Caki2 (cell line): Measurements from ENCODE around the gene RSAD1. TPM values are rescaled to one million over a fixed set of nuclear protein-coding genes. Genes with fewer than 3 reads are reported as not detected.

Source experiments
- DNase-seq: peaks from one replicate; pipeline ENCODE4 v3.0.0-alpha.2; 2015; ENCODE audit warnings: low read depth
- in situ Hi-C: cut with HindIII; loops from 2 replicates; pipeline ENCODE4 v1.10.0; 2016; ENCODE audit warnings: low sequenced_read_pairs, low pct_unique_long_range_greater_than_20kb, mixed read lengths
- total RNA-seq: library from RNA; depleted of rRNA; stranded (reverse); fragments of >200 nt; shearing (Covaris generic); gene quantifications from 2 replicates; pipeline ENCODE4 v1.2.3, GENCODE V29; 2014; ENCODE audit warnings: low replicate concordance

The RSAD1 gene
- total RNA-seq, 1 experiment from 2014 or later: 31.4 TPM

- DNase-seq: no peak
- in situ Hi-C loops: no loop called here
Observed at GRCh38 chr17:50452630-50453300, 25.9 kb upstream of the RSAD1 start.

- no peak for DNase-seq
- in situ Hi-C loops: no loop called here
Observed at GRCh38 chr17:50453901-50454300, 24.8 kb upstream of the RSAD1 start.

- in situ Hi-C loops: no loop called here
- no peak for DNase-seq
Observed at GRCh38 chr17:50457621-50458020, 21.0 kb upstream of the RSAD1 start.

- in situ Hi-C loops: no loop called here
- no peak for DNase-seq
Observed at GRCh38 chr17:50458270-50458669, 20.4 kb upstream of the RSAD1 start.

- in situ Hi-C loops: no loop called here
- DNase-seq: peak; percentile 15
Observed at GRCh38 chr17:50458701-50459676, 19.7 kb upstream of the RSAD1 start.

GRCh38 chr17:50459756-50460155, 18.9 kb upstream of the RSAD1 start:
- in situ Hi-C loops: no loop called here

GRCh38 chr17:50460831-50461526, 17.7 kb upstream of the RSAD1 start:
- in situ Hi-C loops: no loop called here
- DNase-seq: no peak

More at GRCh38 chr17:50459756-50460155, 18.9 kb upstream of the RSAD1 start:
- DNase-seq: no peak

- DNase-seq: no peak
- in situ Hi-C loops: no loop called here
Observed at GRCh38 chr17:50461550-50462132, 17.0 kb upstream of the RSAD1 start.

GRCh38 chr17:50462446-50462845, 16.2 kb upstream of the RSAD1 start:
- in situ Hi-C loops: no loop called here
- no peak for DNase-seq

- no peak for DNase-seq
- in situ Hi-C loops: no loop called here
Observed at GRCh38 chr17:50464121-50464520, 14.5 kb upstream of the RSAD1 start.

GRCh38 chr17:50464736-50465135, 13.9 kb upstream of the RSAD1 start:
- in situ Hi-C loops: no loop called here
- DNase-seq: no peak

GRCh38 chr17:50465171-50465570, 13.5 kb upstream of the RSAD1 start:
- DNase-seq: no peak
- in situ Hi-C loops: no loop called here

GRCh38 chr17:50465635-50466034, 13.0 kb upstream of the RSAD1 start:
- no peak for DNase-seq
- in situ Hi-C loops: no loop called here

GRCh38 chr17:50466371-50467113, 12.1 kb upstream of the RSAD1 start:
- in situ Hi-C loops: no loop called here
- no peak for DNase-seq

- DNase-seq: no peak
- in situ Hi-C loops: no loop called here
Observed at GRCh38 chr17:50467114-50467854, 11.4 kb upstream of the RSAD1 start.

- in situ Hi-C loops: no loop called here
- DNase-seq: no peak
Observed at GRCh38 chr17:50467855-50468303, 10.8 kb upstream of the RSAD1 start.
